ENCODE data around the gene MINDY4. TPM values are rescaled to one million over a fixed set of nuclear protein-coding genes. Genes with fewer than 3 reads are reported as not detected.
"Not testable (repeated sequence)": the region's sequence is repeated elsewhere in the genome, so short reads cannot be mapped to it uniquely, and the experiment has no call there.

MINDY4 gene
- total RNA-seq, 1 experiment from 2014 or later, result 1.8 TPM

- TF ChIP-seq E2F4 (CRISPR knock-in tag; IDR thresholded peaks at IDR 0.05; ENCODE audit: borderline replicate concordance, low read depth) (no peak), IRF1 (CRISPR knock-in tag; IDR thresholded peaks at IDR 0.05) (no peak), ZBTB21 (CRISPR knock-in tag; IDR thresholded peaks at IDR 0.05; ENCODE audit: borderline replicate concordance) (no peak), ZNF121 (CRISPR knock-in tag; IDR thresholded peaks at IDR 0.05) (no peak), FOXK1 (CRISPR knock-in tag; IDR thresholded peaks at IDR 0.05) (no peak), ZNF512 (CRISPR knock-in tag; IDR thresholded peaks at IDR 0.05; ENCODE audit: borderline replicate concordance) (no peak), ATF6 (CRISPR knock-in tag; IDR thresholded peaks at IDR 0.05) (no peak)
These were observed 33.0 kb downstream of the MINDY4 start (continued) for GRCh38 chr7:30804078-30804661.

GRCh38 chr7:30805081-30805691 lies 34.0 kb downstream of the MINDY4 start:
- peaks cover 15% of the 10 kb centered on the region for H3K9me3 Mint-ChIP-seq
- ChIA-PET CTCF (interaction anchor here (1.1 kb wide), 1 partner anchor 14 kb away, joined by 3 read pairs; no protein-coding TSS in a partner anchor), POLR2A (interaction anchor here (0.5 kb wide), 1 partner anchor 1009 kb away, joined by 3 read pairs; no protein-coding TSS in a partner anchor)
- peaks cover 10% of the 10 kb centered on the region for H3K36me3 Mint-ChIP-seq
- TF ChIP-seq ZNF423 (CRISPR knock-in tag; IDR thresholded peaks at IDR 0.05) (no peak), CTCF (IDR thresholded peaks at IDR 0.05) (no peak), KAT7 (CRISPR knock-in tag; IDR thresholded peaks at IDR 0.05; ENCODE audit: borderline replicate concordance) (no peak), ZBTB21 (CRISPR knock-in tag; IDR thresholded peaks at IDR 0.05; ENCODE audit: borderline replicate concordance) (no peak)
- no peaks in the 10 kb centered on the region for H3K27me3 Mint-ChIP-seq (ENCODE audit: low read depth)
- H3K27ac Mint-ChIP-seq, result no peak overlapping the region
- ATAC-seq (no peak), DNase-seq (ENCODE audit: low spot score) (no peak)
- H3K4me3 Mint-ChIP-seq, result no peak overlapping the region
- H3K4me1 Mint-ChIP-seq, result no peaks in the 10 kb centered on the region

GRCh38 chr7:30805931-30806330 lies 34.7 kb downstream of the MINDY4 start:
- H3K36me3 Mint-ChIP-seq, result peaks cover 10% of the 10 kb centered on the region
- H3K9me3 Mint-ChIP-seq, result peaks cover 15% of the 10 kb centered on the region
- ATAC-seq (no peak), DNase-seq (ENCODE audit: low spot score) (no peak)
- no peak for TF ChIP-seq RELA (CRISPR knock-in tag; IDR thresholded peaks at IDR 0.05; ENCODE audit: borderline replicate concordance)
- no peak for TF ChIP-seq NR3C1 (CRISPR knock-in tag; conservative IDR thresholded peaks at IDR 0.05; ENCODE audit: low read depth)
- no peak for TF ChIP-seq ERG (CRISPR knock-in tag; IDR thresholded peaks at IDR 0.05)
- no peak for TF ChIP-seq ATF1 (CRISPR knock-in tag; IDR thresholded peaks at IDR 0.05)
- POLR2A ChIA-PET, result no interaction called here
- H3K27me3 Mint-ChIP-seq (ENCODE audit: low read depth), result no peaks in the 10 kb centered on the region
- no peak overlapping the region for H3K27ac Mint-ChIP-seq
- H3K4me3 Mint-ChIP-seq, result no peak overlapping the region
- CTCF ChIA-PET, result no interaction called here
- no peaks in the 10 kb centered on the region for H3K4me1 Mint-ChIP-seq

- H3K27ac Mint-ChIP-seq; DNase-seq (ENCODE audit: low spot score); POLR2A ChIA-PET; ATAC-seq; H3K4me3 Mint-ChIP-seq; H3K27me3 Mint-ChIP-seq (ENCODE audit: low read depth); CTCF ChIA-PET; H3K4me1 Mint-ChIP-seq: not testable (repeated sequence)
- peaks cover 15% of the 10 kb centered on the region for H3K9me3 Mint-ChIP-seq
- H3K36me3 Mint-ChIP-seq, result peaks cover 10% of the 10 kb centered on the region
These were observed 36.3 kb downstream of the MINDY4 start for GRCh38 chr7:30807477-30807876.

GRCh38 chr7:30807941-30808340 lies 36.7 kb downstream of the MINDY4 start:
- ATAC-seq; H3K27me3 Mint-ChIP-seq (ENCODE audit: low read depth); H3K4me3 Mint-ChIP-seq; H3K4me1 Mint-ChIP-seq; DNase-seq (ENCODE audit: low spot score); CTCF ChIA-PET; H3K27ac Mint-ChIP-seq; POLR2A ChIA-PET: not testable (repeated sequence)
- Mint-ChIP-seq H3K36me3 (peaks cover 10% of the 10 kb centered on the region), H3K9me3 (peaks cover 15% of the 10 kb centered on the region)

All from WTC11 (cell line).